Measurements from ENCODE around the gene GLP2R.

GRCh38 chr17:9886141-9886930 is 60.6 kb downstream of the GLP2R start:
- TF ChIP-seq POLR2AphosphoS5 (IDR thresholded peaks at IDR 0.05; ENCODE audit: low read depth): no peak
- no peak for TF ChIP-seq CTCF (IDR thresholded peaks at IDR 0.05; ENCODE audit: insufficient read depth, low read length)
